ENCODE data around the gene ANKRD40. TPM values are rescaled to one million over a fixed set of nuclear protein-coding genes. Genes with fewer than 3 reads are reported as not detected.

Gene ANKRD40
- total and polyA plus RNA-seq, 10 of the 15 experiments (the other 5 are each of a cell fraction or from before 2014, with no cell fraction given), result 5.9 to 21.7 (median 14.8) TPM

DNA sequence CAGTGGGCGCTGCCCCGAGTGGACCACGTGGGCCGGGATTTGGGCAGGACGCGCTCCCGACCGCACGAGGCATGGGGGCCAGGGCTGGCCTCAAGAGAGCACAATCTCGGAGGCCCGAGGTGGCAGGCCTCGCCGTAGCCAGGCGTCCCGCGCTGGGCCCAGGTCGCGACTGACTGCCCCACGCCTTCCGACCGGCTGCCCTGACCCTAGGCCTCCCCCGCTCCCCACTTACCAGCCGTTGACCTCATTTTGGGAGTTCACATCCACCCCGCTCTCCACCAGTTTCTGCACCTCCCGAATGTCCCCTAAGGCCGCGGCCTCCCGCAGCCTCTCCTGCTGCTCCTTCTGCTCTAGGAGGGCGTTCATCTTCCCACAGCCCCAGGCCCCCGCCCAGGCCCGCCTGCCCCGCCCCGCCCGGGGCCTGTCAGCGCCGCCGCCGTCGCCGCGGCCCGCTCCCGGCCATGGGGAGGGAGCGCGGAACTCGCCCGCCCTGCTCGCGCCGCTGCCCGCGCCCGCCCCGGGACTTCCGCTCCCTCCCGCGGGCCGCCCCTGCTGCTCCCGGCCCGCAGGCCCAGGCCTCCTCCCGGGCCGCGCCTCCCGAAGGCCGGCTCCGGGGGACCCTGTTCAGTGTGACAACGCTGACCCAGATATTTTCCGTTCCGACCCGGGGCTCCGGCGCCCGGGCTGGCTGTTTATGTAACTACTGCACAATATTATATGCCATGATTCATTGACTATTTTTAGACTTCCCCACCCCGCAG is at the start of gene ANKRD40 (continued):
- TF ChIP-seq ZNF384 (IDR thresholded peaks at IDR 0.05; ENCODE audit: borderline replicate concordance, low read depth, low read length) (no peak), HCFC1 (IDR thresholded peaks at IDR 0.05; ENCODE audit: low read length) (peak; percentile 84), YBX1 (IDR thresholded peaks at IDR 0.05) (no peak), ZNF207 (IDR thresholded peaks at IDR 0.05; ENCODE audit: borderline replicate concordance) (peak; percentile 63; the same call in 1 of the 2 replicates), STAT1 (conservative IDR thresholded peaks at IDR 0.05) (peak; percentile 74; the same call in 1 of the 2 replicates), ZNF622 (IDR thresholded peaks at IDR 0.05) (no peak), IKZF2 (IDR thresholded peaks at IDR 0.05) (peak in 1 of 2 experiments; percentile 40; a peak in 2 of 4 replicates), NFIC (IDR thresholded peaks at IDR 0.05; ENCODE audit: low read depth, low read length) (no peak; the same call in 1 of the 2 replicates)
- TF ChIP-seq, protein P1, sequence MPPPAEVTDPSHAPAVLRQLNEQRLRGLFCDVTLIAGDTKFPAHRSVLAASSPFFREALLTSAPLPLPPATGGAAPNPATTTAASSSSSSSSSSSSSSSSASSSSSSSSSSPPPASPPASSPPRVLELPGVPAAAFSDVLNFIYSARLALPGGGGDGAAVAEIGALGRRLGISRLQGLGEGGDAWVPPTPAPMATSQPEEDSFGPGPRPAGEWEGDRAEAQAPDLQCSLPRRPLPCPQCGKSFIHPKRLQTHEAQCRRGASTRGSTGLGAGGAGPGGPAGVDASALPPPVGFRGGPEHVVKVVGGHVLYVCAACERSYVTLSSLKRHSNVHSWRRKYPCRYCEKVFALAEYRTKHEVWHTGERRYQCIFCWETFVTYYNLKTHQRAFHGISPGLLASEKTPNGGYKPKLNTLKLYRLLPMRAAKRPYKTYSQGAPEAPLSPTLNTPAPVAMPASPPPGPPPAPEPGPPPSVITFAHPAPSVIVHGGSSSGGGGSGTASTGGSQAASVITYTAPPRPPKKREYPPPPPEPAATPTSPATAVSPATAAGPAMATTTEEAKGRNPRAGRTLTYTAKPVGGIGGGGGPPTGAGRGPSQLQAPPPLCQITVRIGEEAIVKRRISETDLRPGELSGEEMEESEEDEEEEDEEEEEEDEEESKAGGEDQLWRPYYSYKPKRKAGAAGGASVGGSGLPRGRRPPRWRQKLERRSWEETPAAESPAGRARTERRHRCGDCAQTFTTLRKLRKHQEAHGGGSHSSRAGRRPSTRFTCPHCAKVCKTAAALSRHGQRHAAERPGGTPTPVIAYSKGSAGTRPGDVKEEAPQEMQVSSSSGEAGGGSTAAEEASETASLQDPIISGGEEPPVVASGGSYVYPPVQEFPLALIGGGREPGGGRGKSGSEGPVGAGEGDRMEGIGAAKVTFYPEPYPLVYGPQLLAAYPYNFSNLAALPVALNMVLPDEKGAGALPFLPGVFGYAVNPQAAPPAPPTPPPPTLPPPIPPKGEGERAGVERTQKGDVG (CRISPR knock-in tag; IDR thresholded peaks at IDR 0.05), result no peak
- TF ChIP-seq, protein P2, sequence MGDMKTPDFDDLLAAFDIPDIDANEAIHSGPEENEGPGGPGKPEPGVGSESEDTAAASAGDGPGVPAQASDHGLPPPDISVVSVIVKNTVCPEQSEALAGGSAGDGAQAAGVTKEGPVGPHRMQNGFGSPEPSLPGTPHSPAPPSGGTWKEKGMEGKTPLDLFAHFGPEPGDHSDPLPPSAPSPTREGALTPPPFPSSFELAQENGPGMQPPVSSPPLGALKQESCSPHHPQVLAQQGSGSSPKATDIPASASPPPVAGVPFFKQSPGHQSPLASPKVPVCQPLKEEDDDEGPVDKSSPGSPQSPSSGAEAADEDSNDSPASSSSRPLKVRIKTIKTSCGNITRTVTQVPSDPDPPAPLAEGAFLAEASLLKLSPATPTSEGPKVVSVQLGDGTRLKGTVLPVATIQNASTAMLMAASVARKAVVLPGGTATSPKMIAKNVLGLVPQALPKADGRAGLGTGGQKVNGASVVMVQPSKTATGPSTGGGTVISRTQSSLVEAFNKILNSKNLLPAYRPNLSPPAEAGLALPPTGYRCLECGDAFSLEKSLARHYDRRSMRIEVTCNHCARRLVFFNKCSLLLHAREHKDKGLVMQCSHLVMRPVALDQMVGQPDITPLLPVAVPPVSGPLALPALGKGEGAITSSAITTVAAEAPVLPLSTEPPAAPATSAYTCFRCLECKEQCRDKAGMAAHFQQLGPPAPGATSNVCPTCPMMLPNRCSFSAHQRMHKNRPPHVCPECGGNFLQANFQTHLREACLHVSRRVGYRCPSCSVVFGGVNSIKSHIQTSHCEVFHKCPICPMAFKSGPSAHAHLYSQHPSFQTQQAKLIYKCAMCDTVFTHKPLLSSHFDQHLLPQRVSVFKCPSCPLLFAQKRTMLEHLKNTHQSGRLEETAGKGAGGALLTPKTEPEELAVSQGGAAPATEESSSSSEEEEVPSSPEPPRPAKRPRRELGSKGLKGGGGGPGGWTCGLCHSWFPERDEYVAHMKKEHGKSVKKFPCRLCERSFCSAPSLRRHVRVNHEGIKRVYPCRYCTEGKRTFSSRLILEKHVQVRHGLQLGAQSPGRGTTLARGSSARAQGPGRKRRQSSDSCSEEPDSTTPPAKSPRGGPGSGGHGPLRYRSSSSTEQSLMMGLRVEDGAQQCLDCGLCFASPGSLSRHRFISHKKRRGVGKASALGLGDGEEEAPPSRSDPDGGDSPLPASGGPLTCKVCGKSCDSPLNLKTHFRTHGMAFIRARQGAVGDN (IDR thresholded peaks at IDR 0.05), result peak; percentile 57; the same call in 1 of the 2 replicates
